Peyer's patch (tissue), 4 donors: ENCODE results near the gene CCDC6. TPM values are rescaled to one million over a fixed set of nuclear protein-coding genes. Genes with fewer than 3 reads are reported as not detected.

Source experiments
- DNase-seq, 3 donors: peaks; one replicate each; pipeline ENCODE4 v3.0.0-alpha.2; 2017 to 2019
- H3K27ac ChIP-seq, 4 donors: fragments of 200-600 bp; sonication (generic); one replicate each; pipeline ENCODE4 v1.5.1; 2016 to 2019
- H3K27me3 ChIP-seq, 2 donors: fragments of 200-600 bp; sonication (generic); one replicate each; pipeline ENCODE4 v1.5.1; 2019
- H3K36me3 ChIP-seq, 3 donors: fragments of 200-600 bp; sonication (generic); one replicate each; pipeline ENCODE4 v1.5.1; 2016 to 2019
- H3K4me1 ChIP-seq, 4 donors: fragments of 200-600 bp; sonication (generic); one replicate each; pipeline ENCODE4 v1.5.1; 2016 to 2019
- H3K4me3 ChIP-seq, 4 donors: fragments of 200-600 bp; sonication (generic); 1 replicate in 3 of 4; 2 replicates in 1 of 4; pipeline ENCODE4 v1.5.1; 2016 to 2019; ENCODE audit warnings: mild to moderate bottlenecking in 1 of 4
- H3K9me3 ChIP-seq, 4 donors: fragments of 200-600 bp; sonication (generic); one replicate each; pipeline ENCODE4 v1.5.1; 2016 to 2019; ENCODE audit warnings: mild to moderate bottlenecking in 1 of 4
- POLR2A ChIP-seq, 2 donors: fragments of 450-650 bp; IDR thresholded peaks; one replicate each; pipeline ENCODE4 v1.5.1; 2017; ENCODE audit warnings: antibody characterized with exemption in 2 of 2, mild to moderate bottlenecking in 2 of 2, moderate library complexity in 2 of 2
- total RNA-seq, 4 donors: library from RNA; depleted of rRNA; stranded (reverse); fragments of >200 nt; gene quantifications; one replicate each; pipeline ENCODE4 v1.1.0, GENCODE V29; 2016
- TF ChIP-seq, protein P1 (sequence below), 6 experiments: fragments of 450-650 bp in 4 of 6; fragments of 200-600 bp in 2 of 6; sonication (generic) in 1 of 6; IDR thresholded peaks; one replicate each; pipeline ENCODE4 v1.5.1; 2017 to 2019; ENCODE audit warnings: antibody characterized with exemption in 6 of 6, mild to moderate bottlenecking in 3 of 6, moderate library complexity in 1 of 6

Gene CCDC6
- total RNA-seq, 4 donors from 2014 or later, result 41.8 to 49.6 (median 48.6) TPM

DNA sequence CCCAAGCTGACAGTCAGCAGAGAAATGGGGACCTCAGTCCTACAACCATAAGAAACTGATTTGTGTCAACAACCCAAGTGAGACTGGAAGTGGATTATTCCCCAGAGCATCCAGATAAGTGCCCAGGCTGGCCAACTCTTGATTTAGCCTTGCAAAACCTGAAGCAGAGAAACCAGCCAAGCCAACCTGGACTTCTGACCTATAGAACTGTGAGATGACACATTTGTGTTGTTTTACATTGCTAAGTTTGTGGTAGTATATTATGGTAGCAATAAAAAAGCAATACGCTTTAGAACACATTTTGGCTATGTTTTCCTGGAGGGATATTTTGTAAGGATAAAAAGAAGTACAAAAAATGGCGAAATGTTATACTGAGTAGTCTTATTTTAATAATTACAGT is 19.7 kb upstream of the CCDC6 start:
- no peak for TF ChIP-seq POLR2A (IDR thresholded peaks at IDR 0.05)
- TF ChIP-seq, protein P1, sequence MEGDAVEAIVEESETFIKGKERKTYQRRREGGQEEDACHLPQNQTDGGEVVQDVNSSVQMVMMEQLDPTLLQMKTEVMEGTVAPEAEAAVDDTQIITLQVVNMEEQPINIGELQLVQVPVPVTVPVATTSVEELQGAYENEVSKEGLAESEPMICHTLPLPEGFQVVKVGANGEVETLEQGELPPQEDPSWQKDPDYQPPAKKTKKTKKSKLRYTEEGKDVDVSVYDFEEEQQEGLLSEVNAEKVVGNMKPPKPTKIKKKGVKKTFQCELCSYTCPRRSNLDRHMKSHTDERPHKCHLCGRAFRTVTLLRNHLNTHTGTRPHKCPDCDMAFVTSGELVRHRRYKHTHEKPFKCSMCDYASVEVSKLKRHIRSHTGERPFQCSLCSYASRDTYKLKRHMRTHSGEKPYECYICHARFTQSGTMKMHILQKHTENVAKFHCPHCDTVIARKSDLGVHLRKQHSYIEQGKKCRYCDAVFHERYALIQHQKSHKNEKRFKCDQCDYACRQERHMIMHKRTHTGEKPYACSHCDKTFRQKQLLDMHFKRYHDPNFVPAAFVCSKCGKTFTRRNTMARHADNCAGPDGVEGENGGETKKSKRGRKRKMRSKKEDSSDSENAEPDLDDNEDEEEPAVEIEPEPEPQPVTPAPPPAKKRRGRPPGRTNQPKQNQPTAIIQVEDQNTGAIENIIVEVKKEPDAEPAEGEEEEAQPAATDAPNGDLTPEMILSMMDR (IDR thresholded peaks at IDR 0.05), result no peak
- no peaks in the 10 kb centered on the region for H3K4me1 ChIP-seq
- no peak for DNase-seq
- H3K27me3 ChIP-seq, result no peaks in the 10 kb centered on the region
- H3K36me3 ChIP-seq, result no peaks in the 10 kb centered on the region
- no peak overlapping the region for H3K27ac ChIP-seq
- H3K9me3 ChIP-seq, result peaks cover 0 to 8% (median 0%) of the 10 kb centered on the region in 4 donors
- H3K4me3 ChIP-seq, result no peak overlapping the region

DNA sequence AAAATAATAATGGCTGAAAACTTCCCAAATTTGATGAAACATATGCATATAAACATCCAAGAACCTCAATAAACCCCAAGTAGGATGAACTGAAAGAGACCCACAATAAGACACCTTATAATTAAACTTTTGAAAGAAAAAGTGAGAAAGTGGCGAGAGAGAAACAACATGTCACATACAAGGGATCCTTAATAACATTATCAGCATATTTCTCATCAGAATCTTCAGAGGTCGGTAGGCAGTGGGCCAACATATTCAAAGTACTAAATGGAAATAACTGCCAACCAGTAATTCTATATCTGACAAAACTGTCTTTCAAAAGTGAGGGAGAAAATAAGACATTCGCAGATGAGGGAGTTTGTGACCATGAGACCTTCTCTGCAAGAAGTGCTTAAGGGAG is 16.6 kb upstream of the CCDC6 start:
- DNase-seq, result no peak
- no peaks in the 10 kb centered on the region for H3K4me1 ChIP-seq
- TF ChIP-seq, protein P1 (IDR thresholded peaks at IDR 0.05), result no peak
- TF ChIP-seq POLR2A (IDR thresholded peaks at IDR 0.05), result no peak

DNA sequence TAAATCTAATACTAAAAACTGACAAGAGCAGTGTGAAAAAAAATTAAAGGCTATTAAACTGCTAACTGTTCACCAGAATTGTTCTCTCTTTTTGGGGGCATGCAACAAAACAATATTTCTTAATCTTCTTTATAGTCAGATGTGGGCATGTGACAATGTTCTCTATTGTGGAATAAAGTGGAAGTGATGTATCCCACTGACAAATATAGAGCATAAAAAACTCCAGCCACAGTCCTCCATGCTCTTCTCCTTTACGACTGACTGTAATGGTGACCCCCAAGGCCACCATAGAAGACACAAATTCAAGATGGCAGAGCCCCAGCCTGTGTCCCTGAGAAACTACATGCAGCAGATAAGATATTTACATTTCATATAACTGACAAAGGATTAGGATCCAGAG is 11.6 kb upstream of the CCDC6 start:
- no peaks in the 10 kb centered on the region for H3K27me3 ChIP-seq
- no peak for DNase-seq
- H3K4me3 ChIP-seq, result no peak overlapping the region
- peaks cover 0 to 7% (median 0%) of the 10 kb centered on the region in 4 donors for H3K9me3 ChIP-seq
- no peaks in the 10 kb centered on the region for H3K4me1 ChIP-seq
- no peak for TF ChIP-seq POLR2A (IDR thresholded peaks at IDR 0.05)
- TF ChIP-seq, protein P1 (IDR thresholded peaks at IDR 0.05), result no peak
- no peak overlapping the region for H3K27ac ChIP-seq
- H3K36me3 ChIP-seq, result no peaks in the 10 kb centered on the region

More for the DNA sequence above, 16.6 kb upstream of the CCDC6 start:
- H3K36me3 ChIP-seq, result no peaks in the 10 kb centered on the region
- H3K27me3 ChIP-seq, result no peaks in the 10 kb centered on the region
- no peak overlapping the region for H3K4me3 ChIP-seq
- peaks cover 0 to 8% (median 0%) of the 10 kb centered on the region in 4 donors for H3K9me3 ChIP-seq
- H3K27ac ChIP-seq, result no peak overlapping the region

- no peak for DNase-seq
- Histone ChIP-seq H3K27ac (no peak overlapping the region), H3K4me3 (no peak overlapping the region), H3K4me1 (no peaks in the 10 kb centered on the region), H3K9me3 (no peaks in the 10 kb centered on the region), H3K36me3 (no peaks in the 10 kb centered on the region), H3K27me3 (no peaks in the 10 kb centered on the region)
- TF ChIP-seq POLR2A (IDR thresholded peaks at IDR 0.05), result no peak
- TF ChIP-seq, protein P1 (IDR thresholded peaks at IDR 0.05), result no peak
Measured at GRCh38 chr10:59913547-59914237, 7.3 kb upstream of the CCDC6 start.

- no peak overlapping the region for H3K4me3 ChIP-seq
- H3K9me3 ChIP-seq, result no peaks in the 10 kb centered on the region
- DNase-seq, result no peak
- peaks cover 0 to 5% (median 3%) of the 10 kb centered on the region in 4 donors for H3K4me1 ChIP-seq
- TF ChIP-seq, protein P1 (IDR thresholded peaks at IDR 0.05), result no peak
- no peak for TF ChIP-seq POLR2A (IDR thresholded peaks at IDR 0.05)
- no peaks in the 10 kb centered on the region for H3K27me3 ChIP-seq
- no peaks in the 10 kb centered on the region for H3K36me3 ChIP-seq
- H3K27ac ChIP-seq, result no peak overlapping the region
Measured at GRCh38 chr10:59910867-59911266, 4.5 kb upstream of the CCDC6 start.
